HEK293 (cell line): Measurements from ENCODE around the gene B3GNT3.

Experiments
- BCL11A ChIP-seq: fragments of 450-650 bp; formaldehyde crosslinking; IDR thresholded peaks from 2 replicates; pipeline ENCODE4 v1.5.1; 2016; ENCODE audit warnings: low read depth, missing biosample characterization, missing genetic modification characterization
- HOXC10 ChIP-seq: sonication (generic); formaldehyde crosslinking; IDR thresholded peaks from 2 replicates; pipeline ENCODE4 v1.8.1; 2023; ENCODE audit warnings: mild to moderate bottlenecking, missing genetic modification reagents
- HOXD13 ChIP-seq: sonication (generic); formaldehyde crosslinking; IDR thresholded peaks from 2 replicates; pipeline ENCODE4 v1.8.0; 2022; ENCODE audit warnings: missing genetic modification reagents, borderline replicate concordance
- INSM2 ChIP-seq: fragments of 450-650 bp; formaldehyde crosslinking; IDR thresholded peaks from 2 replicates; pipeline ENCODE4 v1.5.1; 2016; ENCODE audit warnings: missing biosample characterization, missing genetic modification characterization
- KLF1 ChIP-seq: fragments of 450-650 bp; formaldehyde crosslinking; IDR thresholded peaks from 2 replicates; pipeline ENCODE4 v1.5.1; 2016; ENCODE audit warnings: missing biosample characterization, missing genetic modification characterization
- KLF16 ChIP-seq: fragments of 450-650 bp; formaldehyde crosslinking; IDR thresholded peaks from 2 replicates; pipeline ENCODE4 v1.5.1; 2017; ENCODE audit warnings: missing biosample characterization, missing genetic modification characterization
- KLF8 ChIP-seq: fragments of 450-650 bp; formaldehyde crosslinking; IDR thresholded peaks from 2 replicates; pipeline ENCODE4 v1.5.1; 2016; ENCODE audit warnings: missing biosample characterization, missing genetic modification characterization
- OVOL3 ChIP-seq: fragments of 450-650 bp; formaldehyde crosslinking; IDR thresholded peaks from 2 replicates; pipeline ENCODE4 v1.5.1; 2016; ENCODE audit warnings: missing biosample characterization, missing genetic modification characterization
- PBX3 ChIP-seq: sonication (generic); formaldehyde crosslinking; IDR thresholded peaks from 2 replicates; pipeline ENCODE4 v1.8.1; 2022; ENCODE audit warnings: mild to moderate bottlenecking, moderate library complexity, missing genetic modification reagents
- PRDM10 ChIP-seq: fragments of 450-650 bp; formaldehyde crosslinking; IDR thresholded peaks from 2 replicates; pipeline ENCODE4 v1.5.1; 2016; ENCODE audit warnings: missing biosample characterization, missing genetic modification characterization
- SP7 ChIP-seq: fragments of 450-650 bp; formaldehyde crosslinking; IDR thresholded peaks from 2 replicates; pipeline ENCODE4 v1.5.1; 2016; ENCODE audit warnings: missing biosample characterization, missing genetic modification characterization
- YY1 ChIP-seq: fragments of 450-650 bp; formaldehyde crosslinking; IDR thresholded peaks from 2 replicates; pipeline ENCODE4 v1.5.1; 2018; ENCODE audit warnings: missing biosample characterization, missing genetic modification characterization
- YY2 ChIP-seq: fragments of 450-650 bp; formaldehyde crosslinking; IDR thresholded peaks from 2 replicates; pipeline ENCODE4 v1.5.1; 2016; ENCODE audit warnings: missing biosample characterization, missing genetic modification characterization
- ZBTB10 ChIP-seq: fragments of 450-650 bp; formaldehyde crosslinking; IDR thresholded peaks from 2 replicates; pipeline ENCODE4 v1.5.1; 2016; ENCODE audit warnings: missing biosample characterization, missing genetic modification characterization
- ZFHX2 ChIP-seq: fragments of 450-650 bp; formaldehyde crosslinking; conservative IDR thresholded peaks from 2 replicates; pipeline ENCODE4 v1.5.1; 2016; ENCODE audit warnings: missing biosample characterization, missing genetic modification characterization
- ZNF26 ChIP-seq: fragments of 450-650 bp; formaldehyde crosslinking; IDR thresholded peaks from 2 replicates; pipeline ENCODE4 v1.5.1; 2016; ENCODE audit warnings: missing biosample characterization, missing genetic modification characterization
- ZNF341 ChIP-seq: fragments of 450-650 bp; formaldehyde crosslinking; IDR thresholded peaks from 2 replicates; pipeline ENCODE4; 2016; ENCODE audit warnings: low read depth, missing biosample characterization, missing genetic modification characterization
- ZNF350 ChIP-seq: fragments of 450-650 bp; formaldehyde crosslinking; IDR thresholded peaks from 2 replicates; pipeline ENCODE4 v1.5.0; 2017; ENCODE audit warnings: missing biosample characterization, mild to moderate bottlenecking, missing genetic modification characterization
- ZNF366 ChIP-seq: fragments of 450-650 bp; formaldehyde crosslinking; conservative IDR thresholded peaks from 2 replicates; pipeline ENCODE4 v1.5.1; 2016; ENCODE audit warnings: missing biosample characterization, missing genetic modification characterization
- ZNF391 ChIP-seq: fragments of 450-650 bp; formaldehyde crosslinking; IDR thresholded peaks from 2 replicates; pipeline ENCODE4 v1.5.1; 2016; ENCODE audit warnings: low read depth, missing biosample characterization, missing genetic modification characterization, borderline replicate concordance
- ZNF394 ChIP-seq: fragments of 450-650 bp; formaldehyde crosslinking; IDR thresholded peaks from 2 replicates; pipeline ENCODE4 v1.5.1; 2016; ENCODE audit warnings: missing biosample characterization, missing genetic modification characterization, mild to moderate bottlenecking, moderate library complexity, borderline replicate concordance
- ZNF449 ChIP-seq: fragments of 450-650 bp; formaldehyde crosslinking; IDR thresholded peaks from 2 replicates; pipeline ENCODE4 v1.5.1; 2017; ENCODE audit warnings: missing biosample characterization, mild to moderate bottlenecking, missing genetic modification characterization, moderate library complexity
- ZNF501 ChIP-seq: fragments of 450-650 bp; formaldehyde crosslinking; IDR thresholded peaks from 2 replicates; pipeline ENCODE4 v1.5.1; 2016; ENCODE audit warnings: missing biosample characterization, missing genetic modification characterization
- ZNF529 ChIP-seq: fragments of 450-650 bp; formaldehyde crosslinking; IDR thresholded peaks from 2 replicates; pipeline ENCODE4 v1.5.1; 2017; ENCODE audit warnings: missing genetic modification characterization, missing biosample characterization; ENCODE audit not compliant: insufficient replicate concordance
- ZNF561 ChIP-seq: fragments of 450-650 bp; IDR thresholded peaks from 2 replicates; pipeline ENCODE4 v1.5.1; 2018; ENCODE audit warnings: missing biosample characterization, missing genetic modification characterization, borderline replicate concordance
- ZNF777 ChIP-seq: fragments of 450-650 bp; formaldehyde crosslinking; IDR thresholded peaks from 2 replicates; pipeline ENCODE4 v1.5.1; 2017; ENCODE audit warnings: missing biosample characterization, missing genetic modification characterization, borderline replicate concordance

The B3GNT3 gene

GRCh38 chr19:17859533-17860330, 64.8 kb downstream of the B3GNT3 start, which contains the start of gene RPL18A (continued):
- TF ChIP-seq ZBTB10 (peak; percentile 52; the same call in 1 of the 2 replicates), BCL11A (no peak), KLF1 (0 out of 2 replicates have a peak, but pooled peaks have one; percentile 23), YY2 (tag by site-specific recombination) (peak; percentile 89), ZNF449 (no peak), HOXC10 (no peak), ZNF391 (tag by site-specific recombination) (0 out of 2 replicates have a peak, but pooled peaks have one; percentile 23), PBX3 (CRISPR knock-in tag) (peak; percentile 97), ZFHX2 (tag by site-specific recombination) (peak; percentile 34; the same call in 1 of the 2 replicates), ZNF529 (tag by site-specific recombination) (no peak), ZNF350 (no peak), OVOL3 (tag by site-specific recombination) (0 out of 2 replicates have a peak, but pooled peaks have one; percentile 15), INSM2 (peak; percentile 43; the same call in 1 of the 2 replicates), YY1 (tag by site-specific recombination) (peak; percentile 93), HOXD13 (CRISPR knock-in tag) (no peak), SP7 (peak; percentile 76), ZNF394 (tag by site-specific recombination) (no peak; the same call in 1 of the 2 replicates), PRDM10 (tag by site-specific recombination) (no peak), ZNF26 (tag by site-specific recombination) (no peak), ZNF366 (tag by site-specific recombination) (no peak), ZNF561 (tag by site-specific recombination) (peak; percentile 49; the same call in 1 of the 2 replicates), KLF16 (tag by site-specific recombination) (0 out of 2 replicates have a peak, but pooled peaks have one; percentile 58), ZNF777 (tag by site-specific recombination) (no peak), ZNF501 (tag by site-specific recombination) (peak; percentile 61; the same call in 1 of the 2 replicates), ZNF341 (no peak), KLF8 (tag by site-specific recombination) (peak; percentile 72)
